SK-N-SH treated with all-trans-retinoic acid at 6 μM for 48 hours (cell line): ENCODE measurements around the gene HCN2.

Source experiments
- ARNTL ChIP-seq: fragments of 450-650 bp; formaldehyde crosslinking; IDR thresholded peaks from 2 replicates; pipeline ENCODE4 v1.5.0; 2020; ENCODE audit warnings: low read depth, mild to moderate bottlenecking, moderate library complexity, borderline replicate concordance
- TCF4 ChIP-seq: fragments of 250-450 bp; sonication (Bioruptor Pico); IDR thresholded peaks from 2 replicates; pipeline ENCODE4 v1.8.0; 2021; ENCODE audit warnings: mild to moderate bottlenecking, moderate library complexity, borderline replicate concordance
- TF ChIP-seq, protein P1 (sequence below): fragments of 250-450 bp; sonication (Bioruptor Pico); IDR thresholded peaks from 2 replicates; pipeline ENCODE4 v1.8.0; 2020; ENCODE audit warnings: mild to moderate bottlenecking, moderate library complexity, borderline replicate concordance
- TF ChIP-seq, protein P2 (sequence below): fragments of 250-450 bp; sonication (Bioruptor Pico); IDR thresholded peaks from 2 replicates; pipeline ENCODE4 v1.5.1; 2021; ENCODE audit warnings: mild to moderate bottlenecking, moderate library complexity

- TF ChIP-seq ARNTL (CRISPR knock-in tag): no peak
- TF ChIP-seq, protein P1, sequence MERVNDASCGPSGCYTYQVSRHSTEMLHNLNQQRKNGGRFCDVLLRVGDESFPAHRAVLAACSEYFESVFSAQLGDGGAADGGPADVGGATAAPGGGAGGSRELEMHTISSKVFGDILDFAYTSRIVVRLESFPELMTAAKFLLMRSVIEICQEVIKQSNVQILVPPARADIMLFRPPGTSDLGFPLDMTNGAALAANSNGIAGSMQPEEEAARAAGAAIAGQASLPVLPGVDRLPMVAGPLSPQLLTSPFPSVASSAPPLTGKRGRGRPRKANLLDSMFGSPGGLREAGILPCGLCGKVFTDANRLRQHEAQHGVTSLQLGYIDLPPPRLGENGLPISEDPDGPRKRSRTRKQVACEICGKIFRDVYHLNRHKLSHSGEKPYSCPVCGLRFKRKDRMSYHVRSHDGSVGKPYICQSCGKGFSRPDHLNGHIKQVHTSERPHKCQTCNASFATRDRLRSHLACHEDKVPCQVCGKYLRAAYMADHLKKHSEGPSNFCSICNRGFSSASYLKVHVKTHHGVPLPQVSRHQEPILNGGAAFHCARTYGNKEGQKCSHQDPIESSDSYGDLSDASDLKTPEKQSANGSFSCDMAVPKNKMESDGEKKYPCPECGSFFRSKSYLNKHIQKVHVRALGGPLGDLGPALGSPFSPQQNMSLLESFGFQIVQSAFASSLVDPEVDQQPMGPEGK: no peak
- TF ChIP-seq, protein P2, sequence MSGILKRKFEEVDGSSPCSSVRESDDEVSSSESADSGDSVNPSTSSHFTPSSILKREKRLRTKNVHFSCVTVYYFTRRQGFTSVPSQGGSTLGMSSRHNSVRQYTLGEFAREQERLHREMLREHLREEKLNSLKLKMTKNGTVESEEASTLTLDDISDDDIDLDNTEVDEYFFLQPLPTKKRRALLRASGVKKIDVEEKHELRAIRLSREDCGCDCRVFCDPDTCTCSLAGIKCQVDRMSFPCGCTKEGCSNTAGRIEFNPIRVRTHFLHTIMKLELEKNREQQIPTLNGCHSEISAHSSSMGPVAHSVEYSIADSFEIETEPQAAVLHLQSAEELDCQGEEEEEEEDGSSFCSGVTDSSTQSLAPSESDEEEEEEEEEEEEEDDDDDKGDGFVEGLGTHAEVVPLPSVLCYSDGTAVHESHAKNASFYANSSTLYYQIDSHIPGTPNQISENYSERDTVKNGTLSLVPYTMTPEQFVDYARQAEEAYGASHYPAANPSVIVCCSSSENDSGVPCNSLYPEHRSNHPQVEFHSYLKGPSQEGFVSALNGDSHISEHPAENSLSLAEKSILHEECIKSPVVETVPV: no peak
- TF ChIP-seq TCF4: no peak
Measured at GRCh38 chr19:608155-609003, 18.7 kb downstream of the HCN2 start.
